Activated CD8-positive, alpha-beta memory T cell treated with anti-CD3 and anti-CD28 coated beads, Interleukin-2, amount 10 ng/mL, durations not matched to agents 7 days and 5 days (primary cell): ENCODE data around the gene CDC14A. TPM values are rescaled to one million over a fixed set of nuclear protein-coding genes. Genes with fewer than 3 reads are reported as not detected.

Source experiments
- ATAC-seq: fragments of 150-1000 bp; cut with Tn5 transposase; one replicate; pipeline ENCODE4 v1.10.0; 2021; ENCODE audit warnings: moderate library complexity
- CTCF ChIA-PET: fragments of 350-600 bp; sonication (Branson Sonifier 250); formaldehyde crosslinking; loops from one replicate; lab custom pipeline; 2021; ENCODE audit warnings: antibody characterized with exemption; lab: Charles Lee
- DNase-seq: peaks from one replicate; pipeline ENCODE4 v3.0.0-alpha.2; 2020
- H3K27ac Mint-ChIP-seq: one replicate; pipeline ENCODE4 v1.8.0; 2021; ENCODE audit warnings: mild to moderate bottlenecking, mixed read lengths
- H3K27me3 Mint-ChIP-seq: one replicate; pipeline ENCODE4 v1.8.0; 2021; ENCODE audit warnings: mixed read lengths
- H3K36me3 Mint-ChIP-seq: one replicate; pipeline ENCODE4 v1.8.0; 2021; ENCODE audit warnings: mild to moderate bottlenecking, mixed read lengths
- H3K4me1 Mint-ChIP-seq: one replicate; pipeline ENCODE4 v1.8.0; 2021; ENCODE audit warnings: mixed read lengths
- H3K4me3 Mint-ChIP-seq: one replicate; pipeline ENCODE4 v1.8.0; 2021; ENCODE audit warnings: mild to moderate bottlenecking, moderate library complexity, mixed read lengths
- H3K9me3 Mint-ChIP-seq: one replicate; pipeline ENCODE4 v1.8.0; 2022; ENCODE audit warnings: low read depth, mixed read lengths
- total RNA-seq, 2 experiments: library from RNA; stranded (reverse); gene quantifications; one replicate each; pipeline ENCODE4 v1.2.3, GENCODE V29; 2021

CDC14A gene
- total RNA-seq, 2 experiments from 2014 or later: 34.2 to 43.1 TPM

DNA sequence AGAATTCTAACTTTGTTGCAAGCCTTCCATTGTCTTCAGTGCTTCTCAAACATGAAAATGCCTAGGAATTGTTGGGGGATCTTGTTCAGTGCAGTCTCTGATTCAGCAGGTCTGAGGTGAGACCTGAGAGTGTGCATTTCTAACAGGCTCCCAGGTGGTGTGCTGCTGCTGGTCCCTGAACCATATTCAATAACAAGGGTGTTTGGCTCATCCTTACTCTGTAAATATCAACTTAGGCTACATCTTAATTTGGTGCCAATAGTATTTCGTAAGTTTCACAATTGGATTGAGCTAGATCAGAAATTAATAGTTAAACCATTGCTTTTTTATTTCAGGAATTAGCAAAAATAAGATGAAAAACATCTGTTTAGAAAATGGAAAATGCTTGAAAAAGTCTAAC lies 126.5 kb downstream of the CDC14A start:
- CTCF ChIA-PET: interaction anchor here (1.3 kb wide), 1 partner anchor 11 kb away, joined by 4 read pairs; no protein-coding TSS in a partner anchor
- no peaks in the 10 kb centered on the region for H3K4me1 Mint-ChIP-seq
- DNase-seq (no peak), ATAC-seq (no peak)
- H3K9me3 Mint-ChIP-seq: peaks cover 3% of the 10 kb centered on the region
- H3K27ac Mint-ChIP-seq: no peak overlapping the region
- H3K27me3 Mint-ChIP-seq: no peaks in the 10 kb centered on the region
- H3K4me3 Mint-ChIP-seq: no peak overlapping the region
- H3K36me3 Mint-ChIP-seq: peaks cover 42% of the 10 kb centered on the region

DNA sequence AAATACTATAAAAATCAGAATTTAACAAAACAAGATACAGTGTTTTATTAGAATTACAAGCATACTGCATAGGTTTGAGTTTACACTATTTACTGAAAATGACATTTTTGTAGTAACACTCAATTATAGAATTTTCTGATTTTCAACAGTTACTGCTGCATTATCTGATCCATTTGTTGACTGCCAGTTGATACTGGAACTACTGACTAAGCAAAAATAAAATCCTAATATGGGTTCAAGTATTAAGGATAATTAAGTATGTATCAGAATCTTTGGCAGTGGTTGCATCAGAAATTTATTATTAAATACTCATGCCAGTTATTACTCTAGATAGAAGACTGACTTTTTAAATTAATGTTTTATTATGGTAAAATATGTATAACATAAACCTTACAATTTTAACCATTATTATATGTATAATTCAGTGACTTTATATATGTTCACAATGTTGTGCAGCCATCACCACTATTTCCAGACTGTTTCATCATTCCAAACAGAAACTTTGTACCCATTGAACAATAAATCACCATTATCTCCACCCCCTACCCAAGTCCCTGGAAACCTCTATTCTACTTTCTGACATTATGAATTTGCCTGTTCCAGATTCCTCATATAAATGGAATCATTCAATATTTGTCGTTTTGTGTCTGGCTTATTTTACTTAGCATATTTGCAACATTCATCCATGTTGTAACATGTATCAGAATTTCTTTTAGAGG lies 127.5 kb downstream of the CDC14A start:
- H3K36me3 Mint-ChIP-seq: peaks cover 42% of the 10 kb centered on the region
- DNase-seq: no peak

GRCh38 chr1:100481303-100481702 lies 129.0 kb downstream of the CDC14A start:
- no peaks in the 10 kb centered on the region for H3K27me3 Mint-ChIP-seq
- CTCF ChIA-PET: interaction anchor here (0.9 to 1.3 kb wide), 2 partner anchors 62 to 386 kb away, joined by 3 to 4 read pairs; no protein-coding TSS in a partner anchor
- H3K4me3 Mint-ChIP-seq: no peak overlapping the region
- no peak overlapping the region for H3K27ac Mint-ChIP-seq
- H3K9me3 Mint-ChIP-seq: peaks cover 3% of the 10 kb centered on the region
- H3K36me3 Mint-ChIP-seq: peaks cover 45% of the 10 kb centered on the region
- no peaks in the 10 kb centered on the region for H3K4me1 Mint-ChIP-seq
- DNase-seq (no peak), ATAC-seq (no peak)

More for the DNA sequence above, 127.5 kb downstream of the CDC14A start:
- ATAC-seq: no peak
- Mint-ChIP-seq H3K27me3 (no peaks in the 10 kb centered on the region), H3K27ac (no peak overlapping the region), H3K9me3 (peaks cover 3% of the 10 kb centered on the region), H3K4me3 (no peak overlapping the region), H3K4me1 (no peaks in the 10 kb centered on the region)
- CTCF ChIA-PET: interaction anchor here (1.0 kb wide), 1 partner anchor 16 kb away, joined by 4 read pairs; no protein-coding TSS in a partner anchor

DNA sequence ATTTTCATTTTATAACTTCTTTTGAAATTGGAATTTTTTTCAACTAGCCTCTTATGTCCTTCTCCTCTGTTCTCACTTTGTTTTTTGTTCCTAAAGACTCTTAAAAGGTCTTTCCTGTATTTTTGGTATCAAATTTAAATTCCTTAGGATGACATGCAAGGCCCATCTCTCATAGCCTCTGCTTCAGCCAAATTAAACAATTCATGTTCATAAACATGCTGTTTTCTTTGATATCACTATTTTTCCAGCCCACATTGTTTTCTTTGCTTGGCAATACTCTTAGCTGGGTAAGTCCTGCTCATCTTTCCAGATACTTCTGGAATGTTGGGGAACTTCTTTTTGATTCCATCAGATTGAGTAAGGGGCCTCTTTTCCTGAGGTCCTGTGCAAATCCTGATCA lies 129.9 kb downstream of the CDC14A start:
- Mint-ChIP-seq H3K4me3 (no peak overlapping the region), H3K27me3 (no peaks in the 10 kb centered on the region), H3K9me3 (peaks cover 3% of the 10 kb centered on the region), H3K36me3 (peaks cover 43% of the 10 kb centered on the region), H3K27ac (no peak overlapping the region), H3K4me1 (no peaks in the 10 kb centered on the region)
- ATAC-seq: no peak
- no peak for DNase-seq
- CTCF ChIA-PET: no interaction called here

- no peaks in the 10 kb centered on the region for H3K4me1 Mint-ChIP-seq
- H3K9me3 Mint-ChIP-seq: peaks cover 3% of the 10 kb centered on the region
- H3K27me3 Mint-ChIP-seq: no peaks in the 10 kb centered on the region
- peaks cover 42% of the 10 kb centered on the region for H3K36me3 Mint-ChIP-seq
- H3K4me3 Mint-ChIP-seq: no peak overlapping the region
- DNase-seq (no peak), ATAC-seq (no peak)
- H3K27ac Mint-ChIP-seq: no peak overlapping the region
- CTCF ChIA-PET: no interaction called here
These were observed 130.4 kb downstream of the CDC14A start for GRCh38 chr1:100482748-100483147.

DNA sequence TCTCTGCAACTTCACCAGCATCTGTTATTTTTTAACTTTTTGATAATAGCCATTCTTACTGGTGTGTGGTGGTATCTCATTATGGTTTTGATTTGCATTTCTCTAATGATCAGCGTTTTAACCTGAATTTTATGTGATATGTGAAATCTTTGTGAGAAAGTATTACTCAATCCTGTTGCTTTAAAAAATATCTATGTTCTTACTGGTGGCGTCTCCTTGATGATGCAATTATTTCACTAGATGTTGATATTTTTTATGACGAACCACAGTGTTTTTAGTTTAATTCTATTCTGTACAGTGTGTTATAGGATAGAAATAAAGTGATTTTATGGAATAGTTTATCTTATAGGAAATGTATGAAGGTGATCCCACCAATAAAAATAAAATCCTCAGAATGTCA lies 130.9 kb downstream of the CDC14A start:
- CTCF ChIA-PET: no interaction called here
- Mint-ChIP-seq H3K9me3 (peaks cover 3% of the 10 kb centered on the region), H3K36me3 (peaks cover 42% of the 10 kb centered on the region), H3K27ac (no peak overlapping the region), H3K4me3 (no peak overlapping the region), H3K4me1 (no peaks in the 10 kb centered on the region), H3K27me3 (no peaks in the 10 kb centered on the region)
- ATAC-seq: no peak
- DNase-seq: no peak

GRCh38 chr1:100485855-100486258 lies 133.6 kb downstream of the CDC14A start:
- CTCF ChIA-PET: interaction anchor here (1.7 kb wide), 1 partner anchor 8 kb away, joined by 4 read pairs; no protein-coding TSS in a partner anchor
- H3K36me3 Mint-ChIP-seq: peaks cover 35% of the 10 kb centered on the region
- no peak for DNase-seq
- no peak for ATAC-seq
- no peaks in the 10 kb centered on the region for H3K27me3 Mint-ChIP-seq
- H3K27ac Mint-ChIP-seq: no peak overlapping the region
- H3K4me1 Mint-ChIP-seq: no peaks in the 10 kb centered on the region
- peaks cover 3% of the 10 kb centered on the region for H3K9me3 Mint-ChIP-seq
- H3K4me3 Mint-ChIP-seq: no peak overlapping the region

GRCh38 chr1:100494393-100495084 lies 142.2 kb downstream of the CDC14A start:
- CTCF ChIA-PET: no interaction called here
- Mint-ChIP-seq H3K4me3 (no peak overlapping the region), H3K36me3 (peaks cover 45% of the 10 kb centered on the region)

GRCh38 chr1:100496896-100497295 lies 144.6 kb downstream of the CDC14A start:
- no peaks in the 10 kb centered on the region for H3K27me3 Mint-ChIP-seq
- no peak overlapping the region for H3K4me3 Mint-ChIP-seq
- CTCF ChIA-PET: interaction anchor here (2.6 kb wide), 1 partner anchor 33 kb away, joined by 9 read pairs; no protein-coding TSS in a partner anchor
- no peaks in the 10 kb centered on the region for H3K4me1 Mint-ChIP-seq
- DNase-seq (no peak), ATAC-seq (no peak)
- no peak overlapping the region for H3K27ac Mint-ChIP-seq
- no peaks in the 10 kb centered on the region for H3K9me3 Mint-ChIP-seq
- peaks cover 51% of the 10 kb centered on the region for H3K36me3 Mint-ChIP-seq

More at GRCh38 chr1:100494393-100495084, 142.2 kb downstream of the CDC14A start:
- ATAC-seq (no peak), DNase-seq (no peak)
- Mint-ChIP-seq H3K4me1 (no peaks in the 10 kb centered on the region), H3K27ac (no peak overlapping the region), H3K27me3 (no peaks in the 10 kb centered on the region), H3K9me3 (no peaks in the 10 kb centered on the region)

DNA sequence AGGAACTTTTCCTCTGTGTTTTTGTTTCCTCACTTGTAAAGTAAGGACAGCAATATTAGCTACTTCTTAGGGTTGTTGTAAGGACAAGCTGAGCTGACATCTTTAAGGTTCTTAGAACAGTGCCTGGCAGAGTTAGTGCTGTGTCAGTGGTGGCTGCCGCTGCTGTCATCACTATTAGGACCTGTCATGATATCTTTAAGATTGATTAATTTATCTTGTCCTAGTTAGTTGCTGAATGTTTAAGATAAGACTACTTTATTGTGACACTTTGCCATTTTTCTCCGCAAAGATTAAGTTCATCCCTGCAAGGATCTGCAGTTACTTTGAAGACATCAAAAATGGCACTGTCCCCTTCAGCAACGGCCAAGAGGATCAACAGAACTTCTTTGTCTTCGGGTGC lies 145.5 kb downstream of the CDC14A start:
- CTCF ChIA-PET: interaction anchor here (1.7 to 2.6 kb wide), 2 partner anchors 34 to 45 kb away, joined by 4 to 9 read pairs; no protein-coding TSS in a partner anchor
- no peaks in the 10 kb centered on the region for H3K4me1 Mint-ChIP-seq
- DNase-seq: no peak
- H3K27me3 Mint-ChIP-seq: no peaks in the 10 kb centered on the region
- ATAC-seq: no peak
- peaks cover 49% of the 10 kb centered on the region for H3K36me3 Mint-ChIP-seq
- no peak overlapping the region for H3K4me3 Mint-ChIP-seq
- H3K27ac Mint-ChIP-seq: no peak overlapping the region
- H3K9me3 Mint-ChIP-seq: no peaks in the 10 kb centered on the region

DNA sequence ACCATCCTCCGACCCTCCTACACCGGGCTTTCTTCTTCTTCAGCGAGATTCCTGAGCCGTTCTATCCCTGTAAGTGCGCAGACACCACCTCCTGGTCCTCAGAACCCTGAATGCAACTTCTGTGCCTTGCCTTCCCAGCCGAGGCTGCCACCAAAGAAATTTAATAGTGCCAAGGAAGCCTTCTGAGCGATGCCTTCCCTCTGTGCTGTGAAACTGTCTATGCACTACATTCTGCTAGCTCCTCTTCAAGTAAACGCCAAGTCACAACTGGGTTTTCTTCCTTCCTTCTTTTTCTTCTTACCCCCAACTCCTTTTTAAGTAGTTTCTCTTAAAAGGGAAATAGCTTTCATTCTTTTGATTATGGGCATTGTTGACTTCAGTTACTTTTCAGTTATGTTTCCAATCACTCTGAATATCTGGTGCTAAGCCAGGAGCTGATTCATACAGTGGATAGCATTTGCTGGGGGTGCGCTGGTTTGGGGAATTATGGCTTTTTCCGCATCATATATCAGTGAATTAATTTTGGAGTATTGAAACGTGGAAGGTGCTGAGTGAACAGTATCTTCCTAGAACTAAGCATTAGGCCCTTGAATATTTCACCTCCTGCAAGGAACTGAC lies 147.0 kb downstream of the CDC14A start:
- CTCF ChIA-PET: interaction anchor here (1.7 kb wide), 1 partner anchor 44 kb away, joined by 4 read pairs; no protein-coding TSS in a partner anchor
- DNase-seq (no peak), ATAC-seq (no peak)
- Mint-ChIP-seq H3K27me3 (no peaks in the 10 kb centered on the region), H3K4me3 (no peak overlapping the region), H3K9me3 (no peaks in the 10 kb centered on the region), H3K36me3 (peaks cover 56% of the 10 kb centered on the region), H3K4me1 (no peaks in the 10 kb centered on the region), H3K27ac (no peak overlapping the region)

DNA sequence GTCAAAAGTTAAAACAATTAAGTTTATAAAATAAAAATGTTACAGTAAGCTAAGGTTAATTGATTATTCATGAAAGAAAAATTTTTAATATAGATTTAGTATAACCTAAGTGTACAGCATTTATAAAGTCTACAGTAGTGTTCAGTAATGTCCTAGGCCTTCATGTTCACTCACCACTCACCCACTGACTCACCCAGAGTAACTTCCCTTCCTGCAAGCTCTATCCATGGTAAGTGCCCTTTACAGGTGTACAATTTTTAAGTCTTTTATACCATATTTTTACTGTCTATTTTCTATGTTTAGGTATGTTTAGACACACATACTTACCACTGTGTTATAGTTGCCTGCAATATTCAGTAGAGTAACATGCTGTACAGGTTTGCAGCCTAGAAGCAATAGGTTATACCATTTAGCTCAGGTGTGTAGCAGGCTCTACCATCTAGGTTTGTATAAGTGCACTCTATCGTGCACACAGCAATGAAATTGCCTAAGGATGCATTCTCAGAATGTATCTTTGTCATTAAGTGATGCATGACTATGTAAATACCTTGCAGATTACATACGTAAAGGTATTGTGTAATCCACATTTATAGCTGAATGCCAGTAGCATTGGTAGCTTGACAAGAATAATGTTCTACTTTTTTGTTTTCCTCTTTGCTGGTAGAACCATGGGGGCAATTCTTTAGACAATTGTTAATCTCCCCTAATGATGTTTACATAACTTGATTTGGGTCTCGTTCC lies 149.9 kb downstream of the CDC14A start:
- H3K9me3 Mint-ChIP-seq: no peaks in the 10 kb centered on the region
- no peaks in the 10 kb centered on the region for H3K27me3 Mint-ChIP-seq
- CTCF ChIA-PET: no interaction called here
- no peak for DNase-seq
- H3K4me1 Mint-ChIP-seq: no peaks in the 10 kb centered on the region
- peaks cover 57% of the 10 kb centered on the region for H3K36me3 Mint-ChIP-seq
- no peak overlapping the region for H3K27ac Mint-ChIP-seq
- no peak overlapping the region for H3K4me3 Mint-ChIP-seq
- no peak for ATAC-seq

GRCh38 chr1:100506217-100506616 lies 153.9 kb downstream of the CDC14A start:
- H3K27ac Mint-ChIP-seq: no peak overlapping the region
- H3K4me1 Mint-ChIP-seq: no peaks in the 10 kb centered on the region
- H3K36me3 Mint-ChIP-seq: peaks cover 40% of the 10 kb centered on the region
- CTCF ChIA-PET: no interaction called here
- H3K9me3 Mint-ChIP-seq: no peaks in the 10 kb centered on the region
- ATAC-seq (no peak), DNase-seq (no peak)
- no peaks in the 10 kb centered on the region for H3K27me3 Mint-ChIP-seq
- H3K4me3 Mint-ChIP-seq: no peak overlapping the region
